Measurements from ENCODE around the gene ARNT2.

Gene ARNT2

GRCh38 chr15:80604583-80605575 lies 200.7 kb downstream of the ARNT2 start:
- DNase-seq, result no peak
- H3K27ac Mint-ChIP-seq, result no peak overlapping the region

GRCh38 chr15:80605591-80606150 lies 201.5 kb downstream of the ARNT2 start:
- H3K36me3 Mint-ChIP-seq (ENCODE audit: low read depth), result no peaks in the 10 kb centered on the region
- no peak for DNase-seq
- H3K4me3 Mint-ChIP-seq, result no peak overlapping the region
- H3K4me1 Mint-ChIP-seq, result peaks cover 16% of the 10 kb centered on the region
- peak overlapping the region; percentile 89 for H3K27ac Mint-ChIP-seq
- TF ChIP-seq CTCF (IDR thresholded peaks at IDR 0.05), result no peak
- peaks cover 4% of the 10 kb centered on the region for H3K27me3 Mint-ChIP-seq (ENCODE audit: low read depth, poor library complexity)
- no peaks in the 10 kb centered on the region for H3K9me3 Mint-ChIP-seq

More at GRCh38 chr15:80604583-80605575, 200.7 kb downstream of the ARNT2 start:
- Mint-ChIP-seq H3K4me3 (no peak overlapping the region), H3K4me1 (peaks cover 14% of the 10 kb centered on the region), H3K36me3 (ENCODE audit: low read depth) (no peaks in the 10 kb centered on the region), H3K27me3 (ENCODE audit: low read depth, poor library complexity) (peaks cover 4% of the 10 kb centered on the region), H3K9me3 (no peaks in the 10 kb centered on the region)
- TF ChIP-seq CTCF (IDR thresholded peaks at IDR 0.05), result no peak

- TF ChIP-seq CTCF (IDR thresholded peaks at IDR 0.05), result no peak
- Mint-ChIP-seq H3K36me3 (ENCODE audit: low read depth) (no peaks in the 10 kb centered on the region), H3K4me1 (peaks cover 25% of the 10 kb centered on the region), H3K9me3 (no peaks in the 10 kb centered on the region), H3K27ac (no peak overlapping the region), H3K4me3 (no peak overlapping the region), H3K27me3 (ENCODE audit: low read depth, poor library complexity) (peaks cover 4% of the 10 kb centered on the region)
- DNase-seq, result no peak
These were observed 202.4 kb downstream of the ARNT2 start for GRCh38 chr15:80606511-80607071.

- H3K36me3 Mint-ChIP-seq (ENCODE audit: low read depth), result no peaks in the 10 kb centered on the region
- no peaks in the 10 kb centered on the region for H3K9me3 Mint-ChIP-seq
- H3K4me1 Mint-ChIP-seq, result peaks cover 31% of the 10 kb centered on the region
- no peak for TF ChIP-seq CTCF (IDR thresholded peaks at IDR 0.05)
- no peak for DNase-seq
- no peak overlapping the region for H3K27ac Mint-ChIP-seq
- H3K4me3 Mint-ChIP-seq, result no peak overlapping the region
- H3K27me3 Mint-ChIP-seq (ENCODE audit: low read depth, poor library complexity), result peaks cover 6% of the 10 kb centered on the region
These were observed 203.3 kb downstream of the ARNT2 start for GRCh38 chr15:80607287-80607980.

GRCh38 chr15:80608688-80609087 lies 204.5 kb downstream of the ARNT2 start:
- H3K36me3 Mint-ChIP-seq (ENCODE audit: low read depth), result no peaks in the 10 kb centered on the region
- H3K27ac Mint-ChIP-seq, result no peak overlapping the region
- no peak overlapping the region for H3K4me3 Mint-ChIP-seq
- H3K4me1 Mint-ChIP-seq, result peaks cover 40% of the 10 kb centered on the region
- H3K27me3 Mint-ChIP-seq (ENCODE audit: low read depth, poor library complexity), result peaks cover 6% of the 10 kb centered on the region
- no peak for DNase-seq
- TF ChIP-seq CTCF (IDR thresholded peaks at IDR 0.05), result no peak
- no peaks in the 10 kb centered on the region for H3K9me3 Mint-ChIP-seq

All from nephron progenitor cell (in vitro differentiated cells).